HG03196 (cell line): Measurements from ENCODE around the gene PHF14.

Experiments used
- ATAC-seq: cut with Tn5 transposase; IDR thresholded peaks from one replicate; pipeline ENCODE4 v1.9.1; 2021; ENCODE audit not compliant: unreplicated experiment

Gene PHF14

GRCh38 chr7:11168650-11169170 is 195.0 kb downstream of the PHF14 start:
- no peak for ATAC-seq

GRCh38 chr7:11170175-11170574 is 196.5 kb downstream of the PHF14 start:
- ATAC-seq = no peak

GRCh38 chr7:11170863-11171568 is 197.3 kb downstream of the PHF14 start:
- ATAC-seq = no peak

- no peak for ATAC-seq
These were observed 198.0 kb downstream of the PHF14 start for GRCh38 chr7:11171569-11172192.

- ATAC-seq = no peak
These were observed 199.2 kb downstream of the PHF14 start for GRCh38 chr7:11172835-11173234.

- ATAC-seq = no peak
These were observed 201.7 kb downstream of the PHF14 start for GRCh38 chr7:11175371-11175770.

GRCh38 chr7:11175887-11176286 is 202.2 kb downstream of the PHF14 start:
- ATAC-seq = no peak

- ATAC-seq = no peak
These were observed 203.4 kb downstream of the PHF14 start for GRCh38 chr7:11176985-11177555.

- ATAC-seq = no peak
These were observed 204.1 kb downstream of the PHF14 start for GRCh38 chr7:11177793-11178192.

- no peak for ATAC-seq
These were observed 207.9 kb downstream of the PHF14 start for GRCh38 chr7:11181590-11181989.

GRCh38 chr7:11182736-11183135 is 209.1 kb downstream of the PHF14 start:
- no peak for ATAC-seq

- ATAC-seq = no peak
These were observed 211.6 kb downstream of the PHF14 start for GRCh38 chr7:11185179-11185815.

- ATAC-seq = no peak
These were observed 215.0 kb downstream of the PHF14 start for GRCh38 chr7:11188529-11189310.

GRCh38 chr7:11191081-11191480 is 217.4 kb downstream of the PHF14 start:
- ATAC-seq = no peak

GRCh38 chr7:11191574-11192220 is 218.0 kb downstream of the PHF14 start:
- no peak for ATAC-seq

- no peak for ATAC-seq
These were observed 218.8 kb downstream of the PHF14 start for GRCh38 chr7:11192506-11192905.

GRCh38 chr7:11193131-11193867 is 219.6 kb downstream of the PHF14 start:
- ATAC-seq = no peak

- no peak for ATAC-seq
These were observed 220.2 kb downstream of the PHF14 start for GRCh38 chr7:11193888-11194287.

GRCh38 chr7:11194492-11194891 is 220.8 kb downstream of the PHF14 start:
- no peak for ATAC-seq

- ATAC-seq = no peak
These were observed 221.8 kb downstream of the PHF14 start for GRCh38 chr7:11195502-11195901.
